Measurements from ENCODE around the gene MACROD2.

Gene MACROD2

GRCh38 chr20:15637546-15637945 is 1642.2 kb downstream of the MACROD2 start:
- TF ChIP-seq ISL1 (CRISPR knock-in tag; IDR thresholded peaks at IDR 0.05) (no peak), ZNF8 (CRISPR knock-in tag; IDR thresholded peaks at IDR 0.05) (no peak), TSHZ2 (CRISPR knock-in tag; IDR thresholded peaks at IDR 0.05) (no peak), CSRNP3 (CRISPR knock-in tag; IDR thresholded peaks at IDR 0.05) (no peak), CSDC2 (CRISPR knock-in tag; IDR thresholded peaks at IDR 0.05) (no peak), ARNTL (CRISPR knock-in tag; IDR thresholded peaks at IDR 0.05; ENCODE audit: borderline replicate concordance, low read depth) (no peak), PPARA (CRISPR knock-in tag; IDR thresholded peaks at IDR 0.05; ENCODE audit: borderline replicate concordance) (no peak), RARB (CRISPR knock-in tag; IDR thresholded peaks at IDR 0.05) (no peak), BACH2 (CRISPR knock-in tag; IDR thresholded peaks at IDR 0.05; ENCODE audit: borderline replicate concordance) (no peak), OSR1 (CRISPR knock-in tag; IDR thresholded peaks at IDR 0.05) (no peak)
- ATAC-seq: no peak

- no peak for ATAC-seq
- no peak for TF ChIP-seq GLIS3 (CRISPR knock-in tag; IDR thresholded peaks at IDR 0.05)
Measured at GRCh38 chr20:15637950-15638754, 1642.8 kb downstream of the MACROD2 start.

GRCh38 chr20:15638816-15639215 is 1643.5 kb downstream of the MACROD2 start:
- no peak for ATAC-seq
- TF ChIP-seq ZNF70 (CRISPR knock-in tag; IDR thresholded peaks at IDR 0.05): no peak
- TF ChIP-seq TOX (CRISPR knock-in tag; IDR thresholded peaks at IDR 0.05; ENCODE audit: borderline replicate concordance): no peak
- no peak for TF ChIP-seq RARB (CRISPR knock-in tag; IDR thresholded peaks at IDR 0.05)
- TF ChIP-seq ESRRG (CRISPR knock-in tag; IDR thresholded peaks at IDR 0.05): no peak
- no peak for TF ChIP-seq PATZ1 (CRISPR knock-in tag; IDR thresholded peaks at IDR 0.05; ENCODE audit: borderline replicate concordance)
- no peak for TF ChIP-seq CREB5 (CRISPR knock-in tag; IDR thresholded peaks at IDR 0.05; ENCODE audit: low read depth)
- TF ChIP-seq TSHZ2 (CRISPR knock-in tag; IDR thresholded peaks at IDR 0.05): no peak
- no peak for TF ChIP-seq ZNF565 (CRISPR knock-in tag; conservative IDR thresholded peaks at IDR 0.05; ENCODE audit: low read depth)
- no peak for TF ChIP-seq CSDC2 (CRISPR knock-in tag; IDR thresholded peaks at IDR 0.05)
- TF ChIP-seq GLIS3 (CRISPR knock-in tag; IDR thresholded peaks at IDR 0.05): no peak
- TF ChIP-seq ZFP30 (CRISPR knock-in tag; IDR thresholded peaks at IDR 0.05): no peak
